Vagina (tissue), 2 donors: Measurements from ENCODE around the gene FSTL3.

Experiments
- CTCF ChIP-seq, 3 experiments: fragments of 450-650 bp in 2 of 3; fragments of 200-600 bp in 1 of 3; sonication (generic) in 1 of 3; IDR thresholded peaks; one replicate each; pipeline ENCODE4 v1.5.1; 2017 to 2019; ENCODE audit warnings: antibody characterized with exemption in 3 of 3, mild to moderate bottlenecking in 2 of 3, moderate library complexity in 2 of 3
- POLR2A ChIP-seq, 2 donors: fragments of 450-650 bp; IDR thresholded peaks; one replicate each; pipeline ENCODE4 v1.6.1; 2017; ENCODE audit warnings: antibody characterized with exemption in 2 of 2, mild to moderate bottlenecking in 2 of 2, moderate library complexity in 2 of 2
- POLR2AphosphoS5 ChIP-seq, 2 donors: sonication (generic); formaldehyde crosslinking; IDR thresholded peaks; one replicate each; pipeline ENCODE4 v1.9.0; 2017; ENCODE audit warnings: antibody characterized with exemption in 2 of 2, mild to moderate bottlenecking in 2 of 2, low read depth in 1 of 2; ENCODE audit not compliant: insufficient read depth in 1 of 2

- no peak for TF ChIP-seq POLR2A (IDR thresholded peaks at IDR 0.05)
- TF ChIP-seq CTCF (IDR thresholded peaks at IDR 0.05) = no peak
- no peak for TF ChIP-seq POLR2AphosphoS5 (IDR thresholded peaks at IDR 0.05; ENCODE audit: insufficient read depth in 1 of 2, low read depth in 1 of 2)
These were observed 19.3 kb downstream of the FSTL3 start, which contains the start of gene PRSS57 for GRCh38 chr19:695352-695949.
